ENCODE data around the gene STEAP4. TPM values are rescaled to one million over a fixed set of nuclear protein-coding genes. Genes with fewer than 3 reads are reported as not detected.
"Not testable (repeated sequence)": the region's sequence is repeated elsewhere in the genome, so short reads cannot be mapped to it uniquely, and the experiment has no call there.

STEAP4 gene
- total RNA-seq, 1 donor from 2014 or later, result 0.16 TPM

DNA sequence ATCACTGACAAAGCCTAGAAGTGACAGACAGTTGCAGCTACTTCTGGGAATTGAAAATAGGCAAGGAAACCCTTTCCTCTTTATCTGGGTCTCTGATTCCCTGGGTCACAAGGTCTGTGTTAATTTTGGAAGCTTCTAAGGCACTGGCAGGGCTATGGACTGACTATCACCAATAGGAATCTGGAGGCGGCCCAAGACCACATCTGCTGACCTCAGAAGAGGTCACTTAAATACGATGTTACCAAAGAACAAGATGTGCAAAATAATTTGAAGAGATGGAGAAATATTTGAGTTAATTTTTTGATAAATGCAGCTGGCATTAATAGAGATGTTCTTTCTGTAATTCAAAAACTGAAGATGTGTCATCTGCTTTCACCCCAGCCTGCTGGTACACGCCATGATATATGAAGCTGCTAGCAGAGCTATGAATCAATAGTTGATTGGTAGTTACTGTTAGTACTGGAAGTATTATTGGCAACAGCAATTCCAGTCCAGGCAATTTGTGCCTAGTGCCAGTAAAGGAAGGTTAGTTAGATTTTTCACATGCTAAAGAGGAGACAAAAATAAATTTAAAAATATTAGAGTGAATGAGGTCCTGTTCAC, 5.5 kb upstream of the STEAP4 start:
- DNase-seq, result no peak

DNA sequence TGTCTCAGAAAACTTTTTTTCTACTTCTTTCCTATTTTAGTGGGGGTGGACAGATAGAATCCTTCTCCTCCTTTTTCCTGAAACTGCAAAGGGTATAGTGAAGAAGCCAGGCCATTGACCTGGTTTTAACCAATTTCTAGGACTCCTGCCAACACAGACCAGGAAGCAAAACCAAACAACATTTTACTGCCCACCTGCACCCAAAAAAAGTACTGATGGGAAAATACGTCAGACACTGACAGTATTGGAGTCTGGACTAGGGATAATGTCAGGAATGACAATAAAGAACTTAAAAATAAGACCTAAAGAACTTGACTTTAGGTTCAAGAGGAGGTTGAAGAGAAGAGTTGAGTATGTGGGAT, 5.0 kb upstream of the STEAP4 start:
- no peak for DNase-seq

DNA sequence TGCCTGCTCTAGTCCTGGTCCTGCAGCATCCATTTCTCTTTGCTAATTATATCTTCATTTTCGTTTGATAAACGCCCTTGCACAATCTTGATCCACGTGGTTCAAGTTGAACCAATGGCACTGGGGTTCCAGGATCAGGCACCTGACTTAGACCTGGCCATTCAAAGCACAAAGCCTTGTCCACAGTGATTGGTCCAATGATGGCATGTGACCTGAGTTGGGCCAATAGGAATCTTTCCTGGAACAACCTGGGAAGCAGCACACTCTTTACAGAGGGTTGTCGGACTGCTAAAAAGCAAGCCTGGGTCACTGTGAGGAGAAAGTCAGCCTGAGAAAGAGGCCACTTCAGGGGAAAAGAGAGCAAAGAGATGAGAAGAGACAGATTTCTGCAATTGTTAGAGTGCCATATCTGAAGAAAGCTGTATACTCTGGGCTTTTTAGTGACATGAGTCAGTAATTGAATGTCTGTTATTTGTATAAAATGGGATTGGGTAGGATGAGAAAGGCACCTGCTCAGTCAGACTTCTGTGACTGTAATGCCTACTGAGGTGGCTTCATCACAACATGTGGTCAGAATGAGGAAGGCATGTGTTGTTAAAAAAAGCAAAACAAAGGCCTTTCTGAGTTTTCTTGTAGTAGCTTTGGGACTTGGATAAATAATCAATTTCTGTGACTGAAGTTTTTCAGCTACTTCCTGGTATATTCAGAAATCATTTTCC, 4.4 kb upstream of the STEAP4 start:
- no peak for DNase-seq

DNA sequence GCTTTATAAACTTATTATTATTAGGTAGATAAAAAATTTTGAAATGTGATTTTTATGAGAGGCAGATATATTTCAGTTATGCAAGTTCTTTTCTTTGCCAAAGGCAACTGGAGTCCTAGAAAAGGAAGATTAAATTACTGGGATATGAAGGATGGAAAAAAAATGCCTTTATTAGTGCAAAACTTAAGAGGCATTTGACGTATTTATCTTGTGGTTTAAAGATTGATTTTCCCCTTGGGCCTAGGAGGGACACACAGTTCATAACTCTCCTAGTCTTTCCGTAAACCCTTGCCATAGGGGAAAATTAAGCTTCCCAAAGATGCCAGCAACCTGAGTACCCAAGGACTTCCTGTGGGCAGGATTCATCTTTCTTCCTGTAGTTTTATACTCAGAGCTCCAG, 3.1 kb upstream of the STEAP4 start:
- no peak for DNase-seq

DNA sequence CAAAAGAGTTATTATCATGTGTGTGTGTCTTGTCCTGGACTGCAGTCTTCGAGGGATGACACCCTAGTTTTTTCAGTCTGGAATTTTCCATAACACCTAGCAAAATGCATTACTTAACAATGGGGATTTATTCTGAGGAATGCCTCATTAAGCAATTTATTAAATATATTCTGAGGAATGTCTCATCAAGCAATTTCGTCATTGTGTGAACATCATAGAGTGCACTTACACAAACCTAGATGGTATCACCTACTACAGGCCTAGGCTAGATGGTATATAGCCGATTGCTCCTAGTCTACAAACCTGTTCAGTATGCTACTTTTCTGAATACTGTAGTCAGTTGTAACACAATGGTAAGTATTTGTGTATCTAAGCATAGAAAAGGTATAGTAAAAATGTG, 1.1 kb upstream of the STEAP4 start:
- no peak for DNase-seq

DNA sequence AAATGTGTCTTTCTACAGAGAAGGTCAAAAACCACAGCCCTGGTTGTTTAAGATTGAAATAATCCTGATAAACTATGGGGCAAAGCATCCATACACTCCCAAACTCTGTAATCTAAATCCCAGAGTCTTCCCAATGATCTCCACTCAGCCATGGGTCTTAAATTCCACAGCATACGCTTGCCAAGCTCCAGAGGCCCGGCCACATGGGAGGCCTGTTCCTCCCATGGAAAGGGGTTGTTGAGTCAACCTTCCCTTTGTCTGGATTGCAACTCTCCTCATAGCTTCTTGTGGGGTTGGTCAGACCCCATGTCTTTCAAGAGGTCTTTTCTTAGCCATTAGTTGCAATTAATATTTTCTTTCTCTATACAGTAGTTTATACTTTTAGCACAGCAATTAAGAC, 718 bp upstream of the STEAP4 start:
- no peak for DNase-seq

DNA sequence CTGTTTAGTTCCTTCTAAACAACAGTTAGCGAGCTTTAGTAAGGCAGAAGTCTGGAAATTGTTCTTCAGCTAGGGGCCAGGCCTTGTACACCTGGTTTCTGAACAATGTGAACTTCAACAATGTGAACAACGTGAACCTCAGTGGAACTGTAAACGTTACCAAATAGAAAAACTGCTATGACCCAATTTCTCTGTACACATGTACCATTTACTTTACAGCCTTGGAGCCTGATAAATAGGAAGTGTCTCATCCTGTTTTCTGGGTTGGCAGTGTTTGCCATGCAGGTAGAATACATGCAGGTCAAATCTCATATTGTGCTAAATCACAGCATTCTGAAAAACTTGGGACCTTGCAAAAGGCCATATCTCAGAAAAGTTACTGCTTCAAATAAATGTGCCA, 1.6 kb downstream of the STEAP4 start:
- DNase-seq, result no peak

DNA sequence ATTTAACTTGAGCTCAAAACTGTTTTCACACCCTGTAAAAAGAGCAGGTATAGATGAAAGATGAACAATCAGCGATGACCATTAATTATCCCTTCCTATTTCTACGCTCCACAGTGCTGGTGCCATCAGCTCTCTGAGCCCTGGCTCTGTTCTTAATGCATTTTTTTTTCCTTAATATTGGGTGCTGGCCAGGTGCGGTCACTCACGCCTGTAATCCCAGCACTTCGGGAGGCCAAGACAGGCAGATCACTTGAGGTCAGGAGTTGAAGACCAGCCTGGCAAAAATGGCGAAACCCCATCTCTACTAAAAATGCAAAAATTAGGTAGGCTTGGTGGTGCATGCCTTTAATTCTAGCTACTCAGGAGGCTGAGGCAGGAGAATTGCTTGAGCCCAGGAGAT, 4.2 kb downstream of the STEAP4 start:
- no peak for DNase-seq

DNA sequence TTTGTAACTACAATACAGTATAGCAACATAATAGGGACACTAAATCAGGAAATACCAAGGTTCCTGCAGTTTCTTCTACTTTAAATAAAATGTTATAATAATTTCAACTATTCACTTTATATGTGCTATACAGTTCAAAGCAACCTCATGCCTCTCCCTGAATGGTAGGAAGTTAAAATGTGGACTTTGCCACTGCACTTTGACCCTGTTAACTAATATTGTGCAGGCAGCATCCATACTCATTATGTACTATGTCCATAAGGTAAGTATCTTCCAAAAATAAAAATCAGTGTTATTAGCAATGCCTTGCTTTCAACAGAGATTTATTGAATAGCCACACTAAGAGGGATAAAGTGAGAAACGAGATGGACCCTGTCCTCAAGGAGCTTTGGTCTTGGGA, 4.8 kb downstream of the STEAP4 start:
- DNase-seq, result no peak

DNA sequence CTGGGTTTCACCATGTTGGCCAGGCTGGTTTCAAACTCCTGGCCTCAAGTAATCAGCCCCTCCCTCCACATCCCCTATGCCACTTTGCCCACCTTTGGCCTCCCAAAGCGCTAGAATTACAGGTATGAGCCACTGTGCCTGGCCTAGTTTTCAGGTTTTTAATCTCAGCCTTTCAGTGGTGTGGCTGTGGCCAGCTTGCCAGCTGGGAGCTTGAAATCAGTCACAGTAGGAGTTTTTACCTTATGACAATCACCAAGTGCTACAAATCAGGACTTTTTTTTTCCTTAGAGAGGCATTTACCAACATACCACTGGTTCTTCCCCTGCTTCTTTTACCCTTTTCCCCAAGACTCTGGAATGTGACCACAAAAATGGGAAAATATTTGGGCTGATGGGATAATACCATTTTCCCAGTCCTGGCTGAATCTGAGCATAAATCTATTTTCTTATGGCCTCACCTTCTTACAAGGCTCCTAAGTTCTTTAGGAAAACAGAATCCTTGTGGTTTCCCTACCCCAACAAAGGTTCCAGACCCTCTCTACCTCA, 6.2 kb downstream of the STEAP4 start:
- DNase-seq, result no peak

DNA sequence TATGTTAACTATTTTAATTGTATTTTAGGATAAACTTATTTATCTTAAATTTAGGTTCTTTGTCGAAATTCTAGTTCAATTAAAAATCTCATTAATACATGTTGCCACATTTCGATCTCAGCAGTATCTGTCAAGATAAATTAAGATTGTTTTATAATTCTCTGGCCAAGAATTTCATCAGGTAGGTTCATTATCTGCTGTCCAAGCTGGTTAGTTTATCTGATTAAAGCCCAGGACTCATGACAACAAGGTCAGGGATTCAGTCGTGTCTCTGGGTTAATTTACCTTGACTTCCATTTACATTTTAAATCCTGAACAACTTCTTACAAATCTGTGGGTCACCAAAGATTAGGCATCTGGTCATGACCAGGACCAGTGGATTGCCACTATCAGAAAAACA, 7.6 kb downstream of the STEAP4 start:
- no peak for DNase-seq

DNA sequence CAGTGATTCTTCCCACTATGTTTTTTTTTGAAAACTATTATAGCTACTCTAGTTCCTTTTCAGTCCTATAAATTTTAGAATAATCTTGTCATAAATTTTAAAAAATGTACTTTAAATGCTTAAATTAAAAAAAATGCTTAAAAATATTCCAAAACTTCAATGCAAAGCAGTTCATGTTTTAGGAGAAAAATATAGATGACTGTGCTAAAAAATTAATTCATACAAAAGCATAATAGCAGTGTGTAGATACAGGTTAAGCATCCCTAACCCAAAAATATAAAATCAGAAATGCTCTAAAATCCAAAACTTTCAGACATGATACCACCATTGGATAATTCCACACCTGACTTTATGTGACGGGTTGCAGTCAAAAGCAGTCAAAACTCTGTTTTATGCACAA, 12.8 kb downstream of the STEAP4 start:
- no peak for DNase-seq

DNA sequence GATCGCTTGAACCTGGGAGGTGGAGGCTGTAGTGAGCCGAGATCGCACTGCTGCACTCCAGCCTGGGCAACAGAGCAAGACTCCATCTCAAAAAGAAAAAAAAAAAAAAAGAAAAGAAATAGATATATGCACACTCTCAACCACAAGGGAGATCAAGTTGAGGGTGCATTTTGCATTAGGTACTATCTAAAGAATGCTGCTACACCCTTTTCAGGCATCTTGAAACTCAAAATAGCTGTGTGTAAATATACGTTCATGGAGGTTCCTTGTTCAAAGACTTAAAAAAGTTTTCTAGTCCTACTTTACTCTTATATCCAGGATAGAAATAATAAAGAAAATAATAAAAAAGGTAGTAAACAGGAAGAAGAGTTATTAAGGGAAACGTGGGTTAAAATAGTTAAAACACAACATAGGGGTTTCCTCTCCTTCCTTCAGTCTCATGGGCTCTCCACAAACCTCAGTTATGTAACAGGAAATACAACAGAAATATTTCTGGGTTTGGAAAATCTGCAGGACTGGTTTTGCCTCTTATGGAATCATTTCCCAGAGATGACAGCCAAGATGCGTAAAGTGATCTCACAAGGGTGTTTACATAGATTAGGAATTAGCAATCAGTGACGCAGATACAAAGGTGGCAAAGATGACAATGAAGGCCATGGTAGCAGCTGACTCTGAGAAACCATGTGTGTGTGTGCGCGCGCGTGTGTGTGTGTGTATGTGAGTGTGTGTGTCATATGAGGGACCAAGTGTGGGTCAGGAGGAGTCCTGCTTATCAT, 15.1 kb downstream of the STEAP4 start:
- no peak for DNase-seq

DNA sequence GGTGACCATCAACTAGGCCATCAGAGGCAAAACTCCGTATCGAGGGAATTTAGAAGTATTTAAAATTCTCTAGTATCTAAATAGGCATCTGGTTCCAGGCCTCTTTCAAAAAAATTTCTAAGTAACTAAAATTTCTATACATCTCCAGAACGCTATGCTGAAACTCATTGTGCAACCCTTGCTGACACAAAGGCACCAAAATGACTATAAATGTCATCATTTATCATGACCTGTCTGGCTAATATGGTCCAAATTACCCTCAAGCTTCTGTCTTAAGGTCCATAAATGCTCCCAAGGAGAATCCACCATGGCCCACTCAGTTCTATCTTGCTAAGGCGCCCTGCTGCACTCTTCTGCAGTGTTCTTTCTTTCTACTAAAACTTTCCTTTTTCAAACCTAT, 16.2 kb downstream of the STEAP4 start:
- no peak for DNase-seq

DNA sequence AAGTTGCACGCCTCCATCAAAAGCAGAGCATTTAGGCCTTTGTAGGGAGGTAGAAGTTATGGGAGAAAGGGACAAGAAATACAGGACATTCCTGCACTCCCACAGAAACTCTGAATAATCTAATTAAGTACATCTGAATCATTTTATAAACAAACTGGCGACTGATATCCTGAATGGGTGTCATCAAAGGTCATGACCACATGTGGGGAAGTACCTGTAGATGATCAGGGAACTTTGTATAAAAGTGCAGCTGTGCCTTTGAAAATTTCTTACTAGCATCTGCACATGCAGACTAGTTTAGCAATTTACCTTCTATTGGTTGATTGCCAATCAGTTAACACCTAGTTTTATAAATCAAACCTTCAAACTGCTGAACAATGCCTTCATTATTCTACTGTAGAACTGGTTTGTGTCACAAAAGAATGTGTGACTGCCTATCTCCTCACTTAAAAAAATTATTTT, 17.1 kb downstream of the STEAP4 start:
- DNase-seq, result no peak

DNA sequence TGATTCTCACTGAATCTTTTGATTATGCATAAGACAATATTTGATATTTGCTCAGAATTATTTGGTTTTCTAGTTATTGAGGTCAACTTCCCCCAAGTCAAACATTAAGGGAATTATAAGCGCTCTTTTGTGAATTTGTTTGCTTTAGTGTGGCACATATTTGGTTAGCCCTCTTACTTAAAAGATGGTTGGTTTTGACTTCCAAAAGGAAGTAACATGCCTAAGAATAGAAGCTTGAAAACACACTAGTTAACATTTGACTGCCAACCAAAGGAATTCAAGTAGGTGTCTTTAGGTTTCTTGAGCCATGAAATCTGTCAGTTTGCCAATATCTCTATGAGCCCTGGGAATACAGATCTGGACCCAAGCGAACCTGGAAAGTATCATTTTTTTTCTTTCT, 24.9 kb downstream of the STEAP4 start:
- DNase-seq, result no peak

DNA sequence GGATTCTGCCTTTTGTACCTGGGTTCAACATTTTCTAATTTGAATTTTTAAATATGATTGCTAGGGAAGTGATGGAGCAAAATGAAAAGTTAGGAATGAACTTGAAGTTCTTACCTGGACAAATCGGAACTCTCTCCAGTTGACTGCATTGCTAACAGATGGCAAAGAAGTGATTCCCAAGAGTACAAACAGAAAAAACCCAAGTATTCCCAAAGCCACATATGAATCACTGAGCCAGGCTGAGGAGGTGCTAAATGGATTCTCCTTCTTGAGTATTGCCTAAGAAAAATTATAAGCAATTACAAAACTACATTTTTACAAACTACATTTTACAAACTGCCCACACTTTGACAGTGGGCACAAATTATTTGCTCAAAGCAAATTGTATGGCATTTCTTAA, 25.9 kb downstream of the STEAP4 start:
- DNase-seq, result no peak

DNA sequence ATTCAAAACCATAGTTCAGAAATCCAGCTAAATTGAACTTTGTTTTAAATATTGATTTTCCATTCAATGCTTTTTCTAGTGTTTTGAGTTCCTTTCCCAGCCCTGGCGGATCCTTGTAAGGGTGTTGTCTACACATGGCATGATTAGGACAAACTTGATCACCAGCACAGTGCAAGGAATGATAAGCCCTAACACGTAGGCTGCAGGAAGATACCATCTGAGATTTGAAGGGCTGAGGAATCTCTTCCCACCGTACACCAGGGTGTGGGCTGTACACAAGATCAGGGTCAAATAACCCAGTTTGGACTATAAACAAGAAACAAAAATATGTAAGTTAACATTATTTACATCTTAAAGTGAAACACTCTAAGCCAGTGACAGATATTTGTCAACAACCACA, 27.4 kb downstream of the STEAP4 start:
- DNase-seq, result no peak

DNA sequence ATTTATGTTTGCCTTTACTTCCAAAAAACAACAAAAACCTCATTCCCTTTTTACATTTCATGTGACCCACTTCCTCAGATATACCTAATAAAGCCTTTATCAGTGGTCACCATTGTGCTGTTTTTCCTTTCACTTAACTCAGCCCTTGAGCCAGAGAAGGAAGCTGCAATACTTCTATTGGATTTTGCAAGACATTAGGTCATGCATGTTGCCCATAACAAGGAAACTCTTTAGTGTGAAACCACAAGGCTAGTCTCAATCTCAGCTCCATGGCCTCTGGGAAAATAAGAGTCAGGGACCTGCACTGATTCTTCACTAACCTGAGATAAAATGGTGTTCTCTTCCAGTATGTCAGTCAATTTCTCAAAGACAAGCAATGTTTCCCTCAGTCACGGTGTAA, 27.8 kb downstream of the STEAP4 start:
- no peak for DNase-seq

DNA sequence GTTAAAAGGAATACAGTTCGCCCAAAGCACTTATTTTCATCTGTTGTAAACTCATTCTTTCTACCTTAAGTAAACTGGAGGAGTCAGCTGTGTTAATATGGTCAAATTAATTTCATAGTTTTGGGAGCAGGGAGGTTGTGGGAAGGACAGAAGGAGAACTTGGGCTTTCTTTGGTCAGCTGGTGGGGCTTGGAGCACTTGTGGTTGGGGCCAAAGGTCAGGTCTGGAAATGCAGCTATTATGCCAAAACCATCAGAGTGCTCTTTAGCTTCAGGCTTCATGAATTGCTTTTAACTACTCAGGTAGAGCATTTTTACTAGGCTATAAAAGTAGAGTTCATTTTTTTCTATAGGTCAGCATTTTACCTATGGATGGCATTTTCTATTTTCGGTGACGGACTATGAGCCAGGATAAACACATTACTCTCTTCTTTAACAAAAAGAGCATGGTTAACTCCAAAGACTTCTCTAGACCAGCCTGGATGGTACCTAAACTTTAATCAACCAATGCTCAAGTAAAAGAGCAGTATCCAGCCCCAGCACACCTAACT, 30.0 kb downstream of the STEAP4 start:
- no peak for DNase-seq

DNA sequence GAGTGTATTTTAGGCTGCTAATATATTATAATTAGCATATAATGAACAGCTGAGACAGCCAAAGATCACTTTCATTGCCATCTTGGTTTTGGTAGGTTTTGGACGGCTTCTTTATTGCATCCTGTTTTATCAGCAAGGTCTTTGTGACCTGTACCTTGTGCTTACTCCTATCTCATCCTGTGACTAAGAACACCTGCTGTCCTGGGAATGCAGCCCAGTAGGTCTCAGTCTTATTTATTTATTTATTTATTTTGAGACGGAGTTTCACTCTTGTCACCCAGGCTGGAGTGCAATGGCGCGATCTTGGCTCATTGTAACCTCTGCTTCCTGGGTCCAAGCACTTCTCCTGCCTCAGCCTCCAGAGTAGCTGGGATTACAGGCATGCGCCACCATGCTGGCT, 31.8 kb downstream of the STEAP4 start:
- not testable (repeated sequence) for DNase-seq

DNA sequence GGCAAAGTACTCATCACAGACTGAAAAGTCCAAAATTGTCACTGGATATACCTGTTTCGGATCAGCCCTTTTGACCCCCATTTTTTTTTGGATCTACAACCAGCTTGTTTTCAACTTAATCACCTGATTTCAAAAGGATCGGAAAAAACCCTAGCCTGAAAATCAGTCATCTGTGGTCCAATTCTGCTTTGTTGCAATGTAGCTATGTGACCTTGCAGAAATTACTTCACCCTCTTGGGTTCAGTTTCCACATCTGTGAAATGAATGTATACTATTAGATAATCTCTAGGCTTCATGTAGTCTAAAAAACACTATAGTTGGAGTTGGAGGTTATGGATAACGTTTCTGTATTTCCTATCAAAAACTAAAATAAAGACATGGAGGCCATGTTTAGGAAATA, 37.1 kb downstream of the STEAP4 start:
- DNase-seq, result no peak

DNA sequence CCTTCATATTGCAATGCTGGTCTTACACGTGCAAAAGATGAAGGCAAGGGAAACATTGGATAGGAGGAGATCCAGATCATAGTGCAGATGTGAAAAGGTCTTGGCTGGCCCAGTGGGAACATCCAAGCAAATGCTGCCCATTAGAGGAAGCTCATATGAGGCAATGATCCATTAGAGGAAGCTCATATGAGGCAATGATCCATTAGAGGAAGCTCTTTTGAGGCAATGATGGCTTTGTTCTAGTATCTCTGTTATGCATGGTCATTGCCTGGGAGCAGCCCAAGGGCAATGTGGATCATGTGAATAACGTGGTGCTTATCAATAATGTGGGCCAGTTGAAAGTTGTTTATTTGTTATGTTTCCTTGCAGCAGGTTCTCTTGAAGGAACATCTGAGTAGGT, 37.8 kb downstream of the STEAP4 start:
- DNase-seq, result no peak

Measured in occipital lobe (tissue), 2 donors.